ENCODE measurements around the gene GMDS. TPM values are rescaled to one million over a fixed set of nuclear protein-coding genes. Genes with fewer than 3 reads are reported as not detected.

The GMDS gene
- total and polyA plus RNA-seq, 2 of the 4 experiments (the other 2 are of a cell fraction), result 7.3 to 21.9 TPM

DNA sequence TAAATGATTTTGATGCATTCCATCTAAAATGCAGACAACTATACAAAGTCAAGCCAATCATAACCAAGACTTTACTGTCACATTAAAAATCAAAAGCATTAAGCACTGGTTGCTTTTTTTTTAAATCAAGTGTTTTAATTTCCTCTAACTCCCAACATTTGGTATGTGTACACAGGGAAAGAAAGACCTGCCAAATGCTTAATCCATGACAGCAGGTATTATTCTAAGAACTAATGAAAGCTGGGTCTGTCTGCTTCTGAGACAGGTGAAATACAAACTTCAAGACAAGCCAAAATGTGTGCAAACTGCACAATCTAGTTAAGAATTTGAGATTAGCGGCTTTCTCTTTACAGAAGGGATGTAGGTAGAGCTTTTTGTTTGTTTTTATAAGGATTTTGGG, 126.1 kb downstream of the GMDS start:
- ChIA-PET CTCF (no interaction called here), POLR2A (ENCODE audit: unreplicated experiment) (no interaction called here)
- H3K9me1 ChIP-seq (ENCODE audit: insufficient read depth, low read length), result peaks cover 2% of the 10 kb centered on the region; the same call in 1 of the 2 replicates
- no peak overlapping the region for H2BK20ac ChIP-seq (ENCODE audit: low read depth, low read length)
- no peak overlapping the region for H4K91ac ChIP-seq (ENCODE audit: insufficient read depth, low read depth, low read length)
- no peak overlapping the region for H3K4ac ChIP-seq (ENCODE audit: low read depth, low read length)
- BruUV-seq (replicated peaks), result no TSS peak
- no peaks in the 10 kb centered on the region for H3K27me3 ChIP-seq (ENCODE audit: control insufficient read depth, insufficient read depth, low read length)
- no peak overlapping the region for H3K23ac ChIP-seq (ENCODE audit: low read depth, low read length)
- H3K27ac ChIP-seq (ENCODE audit: insufficient read depth, low read length), result no peak overlapping the region
- WGBS, 2 experiments (ENCODE audit: extremely low coverage in 2 of 2, insufficient read length in 1 of 2), result no CpG with 5 or more reads among the region's 1 CpG
- H3K9me3 ChIP-seq (ENCODE audit: control insufficient read depth, insufficient read depth, low read length), result no peaks in the 10 kb centered on the region
- H4K5ac ChIP-seq (ENCODE audit: low read depth, low read length), result no peak overlapping the region
- no peak overlapping the region for H3K18ac ChIP-seq (ENCODE audit: low read depth, low read length)
- no peak for ATAC-seq (ENCODE audit: low read depth)
- no peak overlapping the region for H3K9ac ChIP-seq (ENCODE audit: low read depth, low read length)
- no peaks in the 10 kb centered on the region for H3K36me3 ChIP-seq (ENCODE audit: control insufficient read depth, insufficient read depth, low read length)
- in situ Hi-C loops (cut with MboI; ENCODE audit: low sequenced_read_pairs), result loop anchor here (25.0 kb wide), 1 partner anchor 518 kb away; no protein-coding TSS in a partner anchor
- no peak overlapping the region for H4K8ac ChIP-seq (ENCODE audit: low read depth in 2 of 2, low read length in 2 of 2)
- no peak overlapping the region for H3K4me3 ChIP-seq (ENCODE audit: insufficient read depth, low read depth, low read length)
- intact Hi-C loops (cut with micrococcal nuclease), result loop anchor here (5.0 kb wide), 1 partner anchor 578 kb away; no protein-coding TSS in a partner anchor
- H3K79me1 ChIP-seq (ENCODE audit: low read depth in 1 of 2, low read length in 2 of 2), result no peaks in the 10 kb centered on the region
- dilution Hi-C loops (cut with HindIII; ENCODE audit: low sequenced_read_pairs, unreplicated experiment), result no loop called here
- no peak overlapping the region for H3K4me2 ChIP-seq (ENCODE audit: low read depth, low read length)
- H3K4me1 ChIP-seq (ENCODE audit: control insufficient read depth, insufficient read depth, low read length), result peaks cover 3% of the 10 kb centered on the region
- no peak overlapping the region for H2AFZ ChIP-seq (replicated peaks; ENCODE audit: low read length, poor library complexity)
- no peak overlapping the region for H3K14ac ChIP-seq (replicated peaks; ENCODE audit: low read depth, low read length)
- H2AK9ac ChIP-seq (replicated peaks; ENCODE audit: low read depth, low read length, poor library complexity), result no peak overlapping the region
- H3K56ac ChIP-seq (ENCODE audit: extremely low read depth, insufficient read depth, low read length), result no peak overlapping the region
- H2BK5ac ChIP-seq (ENCODE audit: low read depth, low read length, poor library complexity, severe bottlenecking), result no peak overlapping the region
- H2BK15ac ChIP-seq (ENCODE audit: low read depth, low read length), result no peak overlapping the region
- no peak overlapping the region for H2BK120ac ChIP-seq (ENCODE audit: low read depth, low read length)
- TF ChIP-seq RAD21 (IDR thresholded peaks at IDR 0.05; ENCODE audit: low read length) (no peak), RCOR1 (IDR thresholded peaks at IDR 0.05; ENCODE audit: insufficient replicate concordance, low read length) (no peak), SMC3 (IDR thresholded peaks at IDR 0.05; ENCODE audit: low read depth, low read length) (no peak), NFE2L2 (IDR thresholded peaks at IDR 0.05; ENCODE audit: low read depth, low read length) (no peak), CEBPB (IDR thresholded peaks at IDR 0.05; ENCODE audit: low read depth, low read length) (no peak), FOS (IDR thresholded peaks at IDR 0.05; ENCODE audit: low read depth, low read length) (no peak), CHD1 (IDR thresholded peaks at IDR 0.05; ENCODE audit: low read depth, low read length) (no peak), POLR2A (IDR thresholded peaks at IDR 0.05; ENCODE audit: low read depth, low read length) (no peak), MAFK (IDR thresholded peaks at IDR 0.05; ENCODE audit: low read depth, low read length) (no peak), RFX5 (IDR thresholded peaks at IDR 0.05; ENCODE audit: low read depth, low read length) (no peak), MXI1 (IDR thresholded peaks at IDR 0.05; ENCODE audit: borderline replicate concordance, low read depth, low read length) (no peak), MAZ (IDR thresholded peaks at IDR 0.05; ENCODE audit: borderline replicate concordance, low read depth, low read length) (no peak)
- TF ChIP-seq, protein P1, sequence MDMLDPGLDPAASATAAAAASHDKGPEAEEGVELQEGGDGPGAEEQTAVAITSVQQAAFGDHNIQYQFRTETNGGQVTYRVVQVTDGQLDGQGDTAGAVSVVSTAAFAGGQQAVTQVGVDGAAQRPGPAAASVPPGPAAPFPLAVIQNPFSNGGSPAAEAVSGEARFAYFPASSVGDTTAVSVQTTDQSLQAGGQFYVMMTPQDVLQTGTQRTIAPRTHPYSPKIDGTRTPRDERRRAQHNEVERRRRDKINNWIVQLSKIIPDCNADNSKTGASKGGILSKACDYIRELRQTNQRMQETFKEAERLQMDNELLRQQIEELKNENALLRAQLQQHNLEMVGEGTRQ (IDR thresholded peaks at IDR 0.05; ENCODE audit: low read depth, low read length), result no peak
- TF ChIP-seq, protein P2, sequence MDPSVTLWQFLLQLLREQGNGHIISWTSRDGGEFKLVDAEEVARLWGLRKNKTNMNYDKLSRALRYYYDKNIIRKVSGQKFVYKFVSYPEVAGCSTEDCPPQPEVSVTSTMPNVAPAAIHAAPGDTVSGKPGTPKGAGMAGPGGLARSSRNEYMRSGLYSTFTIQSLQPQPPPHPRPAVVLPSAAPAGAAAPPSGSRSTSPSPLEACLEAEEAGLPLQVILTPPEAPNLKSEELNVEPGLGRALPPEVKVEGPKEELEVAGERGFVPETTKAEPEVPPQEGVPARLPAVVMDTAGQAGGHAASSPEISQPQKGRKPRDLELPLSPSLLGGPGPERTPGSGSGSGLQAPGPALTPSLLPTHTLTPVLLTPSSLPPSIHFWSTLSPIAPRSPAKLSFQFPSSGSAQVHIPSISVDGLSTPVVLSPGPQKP (IDR thresholded peaks at IDR 0.05; ENCODE audit: borderline replicate concordance, low read depth, low read length), result no peak
- TF ChIP-seq, protein P3, sequence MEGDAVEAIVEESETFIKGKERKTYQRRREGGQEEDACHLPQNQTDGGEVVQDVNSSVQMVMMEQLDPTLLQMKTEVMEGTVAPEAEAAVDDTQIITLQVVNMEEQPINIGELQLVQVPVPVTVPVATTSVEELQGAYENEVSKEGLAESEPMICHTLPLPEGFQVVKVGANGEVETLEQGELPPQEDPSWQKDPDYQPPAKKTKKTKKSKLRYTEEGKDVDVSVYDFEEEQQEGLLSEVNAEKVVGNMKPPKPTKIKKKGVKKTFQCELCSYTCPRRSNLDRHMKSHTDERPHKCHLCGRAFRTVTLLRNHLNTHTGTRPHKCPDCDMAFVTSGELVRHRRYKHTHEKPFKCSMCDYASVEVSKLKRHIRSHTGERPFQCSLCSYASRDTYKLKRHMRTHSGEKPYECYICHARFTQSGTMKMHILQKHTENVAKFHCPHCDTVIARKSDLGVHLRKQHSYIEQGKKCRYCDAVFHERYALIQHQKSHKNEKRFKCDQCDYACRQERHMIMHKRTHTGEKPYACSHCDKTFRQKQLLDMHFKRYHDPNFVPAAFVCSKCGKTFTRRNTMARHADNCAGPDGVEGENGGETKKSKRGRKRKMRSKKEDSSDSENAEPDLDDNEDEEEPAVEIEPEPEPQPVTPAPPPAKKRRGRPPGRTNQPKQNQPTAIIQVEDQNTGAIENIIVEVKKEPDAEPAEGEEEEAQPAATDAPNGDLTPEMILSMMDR (conservative IDR thresholded peaks at IDR 0.05; ENCODE audit: low read depth, low read length), result no peak
- H4K20me1 ChIP-seq (ENCODE audit: insufficient read depth, low read length), result no peaks in the 10 kb centered on the region
- DNase-seq, result no peak
- H2AK5ac ChIP-seq (ENCODE audit: low read depth, low read length), result no peak overlapping the region
